Mesendoderm (in vitro differentiated cells): ENCODE results near the gene DUSP11.
A peak's percentile ranks its signal among the peaks of the same experiment; 100 is the strongest.

Experiments used
- DNase-seq: peaks from one replicate; pipeline ENCODE4 v3.0.0; 2013
- H2AK5ac ChIP-seq: 2 replicates; pipeline ENCODE4 v1.6.1; 2013; ENCODE audit warnings: low read length, inconsistent platforms
- H2BK120ac ChIP-seq: 2 replicates; pipeline ENCODE4 v1.6.1; 2013; ENCODE audit warnings: low read depth, mild to moderate bottlenecking, low read length, moderate library complexity, mixed read lengths
- H2BK15ac ChIP-seq: replicated peaks from 2 replicates; pipeline ENCODE4 v1.6.1; 2013; ENCODE audit warnings: low read depth, mild to moderate bottlenecking, moderate library complexity
- H2BK5ac ChIP-seq: 2 replicates; pipeline ENCODE4 v1.6.1; 2013; ENCODE audit warnings: low read length, inconsistent platforms
- H3K18ac ChIP-seq: 2 replicates; pipeline ENCODE4 v1.6.1; 2013; ENCODE audit warnings: mild to moderate bottlenecking, low read length, mixed read lengths
- H3K23ac ChIP-seq: one replicate; pipeline ENCODE4 v1.6.1; 2013; ENCODE audit warnings: low read length
- H3K27ac ChIP-seq: 2 replicates; pipeline ENCODE4 v1.5.1; 2013; ENCODE audit warnings: low read depth, mild to moderate bottlenecking, inconsistent platforms, low read length, moderate library complexity
- H3K27me3 ChIP-seq: 2 replicates; pipeline ENCODE4 v1.6.1; 2013; ENCODE audit warnings: low read length, control low read depth, mild to moderate bottlenecking, inconsistent platforms; ENCODE audit not compliant: insufficient read depth, poor library complexity
- H3K36me3 ChIP-seq: 2 replicates; pipeline ENCODE4 v1.6.1; 2013; ENCODE audit warnings: low read length, inconsistent platforms; ENCODE audit not compliant: control insufficient read depth, insufficient read depth
- H3K4ac ChIP-seq: one replicate; pipeline ENCODE4 v1.6.1; 2013; ENCODE audit warnings: low read depth, mild to moderate bottlenecking, low read length, moderate library complexity
- H3K4me1 ChIP-seq: 2 replicates; pipeline ENCODE4 v1.6.1; 2013; ENCODE audit warnings: low read depth, low read length, inconsistent platforms; ENCODE audit not compliant: control insufficient read depth
- H3K4me2 ChIP-seq: 2 replicates; pipeline ENCODE4 v1.6.1; 2013; ENCODE audit warnings: low read length
- H3K4me3 ChIP-seq: 2 replicates; pipeline ENCODE4 v1.5.1; 2013; ENCODE audit warnings: mild to moderate bottlenecking, low read length
- H3K56ac ChIP-seq: one replicate; pipeline ENCODE4 v1.6.1; 2013; ENCODE audit warnings: low read length
- H3K79me1 ChIP-seq: 2 replicates; pipeline ENCODE4 v1.6.1; 2013; ENCODE audit warnings: low read length, inconsistent platforms
- H3K79me2 ChIP-seq: 2 replicates; pipeline ENCODE4 v1.6.1; 2013; ENCODE audit warnings: mild to moderate bottlenecking, low read length; ENCODE audit not compliant: control insufficient read depth, insufficient read depth
- H3K9ac ChIP-seq: 2 replicates; pipeline ENCODE4 v1.6.1; 2013; ENCODE audit warnings: low read length, inconsistent platforms
- H4K5ac ChIP-seq: one replicate; pipeline ENCODE4 v1.6.1; 2013; ENCODE audit warnings: low read length
- H4K8ac ChIP-seq: one replicate; pipeline ENCODE4 v1.6.1; 2013; ENCODE audit warnings: low read depth, mild to moderate bottlenecking, control low read depth, low read length, moderate library complexity
- WGBS: extraction: QIAGEN DNeasy Blood & Tissue Kit; methylation state at CpG from one replicate; pipeline ENCODE4 v1.1.7; 2013; ENCODE audit warnings: low lambda C conversion rate, missing lambda C conversion rate; ENCODE audit not compliant: insufficient coverage; ENCODE audit errors: extremely low coverage; 5-methylcytosine and 5-hydroxymethylcytosine counted together

Gene DUSP11

DNA sequence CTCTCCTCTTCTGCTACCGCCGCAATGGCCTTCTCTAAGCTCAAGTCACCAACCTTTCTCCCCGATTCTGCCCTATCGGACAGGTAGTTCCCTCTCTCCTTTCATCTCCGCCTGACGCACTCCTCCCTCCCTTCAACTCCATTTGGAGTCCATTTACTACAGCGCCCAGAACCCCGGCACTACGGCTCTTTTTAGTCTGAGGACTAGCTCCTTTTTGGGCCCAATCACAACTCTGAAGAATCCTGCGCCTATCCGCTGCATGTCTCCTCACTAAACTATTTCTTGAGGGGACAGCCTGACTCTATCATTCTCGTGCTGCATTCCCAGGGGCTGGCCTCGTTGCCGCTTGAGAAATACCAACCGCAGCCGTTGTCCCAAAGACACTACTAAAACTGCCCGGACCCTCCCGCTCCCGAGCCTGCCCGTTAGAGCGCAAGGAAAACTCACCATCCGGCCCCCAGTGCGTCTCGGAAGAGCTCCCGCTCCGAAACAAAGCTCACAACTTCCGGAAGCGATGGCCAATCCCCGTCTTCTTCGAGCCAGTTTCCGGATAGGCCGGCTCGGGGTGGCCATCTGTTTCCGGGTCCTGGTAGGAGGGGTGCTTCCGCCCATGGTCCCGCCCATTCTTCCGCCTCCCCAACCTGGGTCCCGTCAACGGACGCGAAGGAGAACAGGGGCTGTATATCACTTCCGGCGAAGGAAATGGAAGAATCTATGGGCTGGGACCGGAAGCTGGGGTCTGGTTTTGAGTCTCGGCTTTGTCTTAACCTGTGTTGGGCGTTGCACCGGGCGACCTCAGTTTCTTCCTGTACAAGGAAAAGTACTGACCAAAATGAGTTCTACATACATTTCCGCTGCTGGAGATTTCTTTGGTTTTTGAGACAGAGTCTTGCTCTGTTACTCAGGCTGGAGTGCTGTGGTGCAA lies 42.8 kb downstream of the DUSP11 start, which contains the start of gene TPRKB:
Gene TPRKB, minus strand, starts transcription at position 491 of the 925 bp plus-strand sequence. CDS start 2,776 bp downstream, outside the sequence.
- peak; percentile 98 for DNase-seq
- no peak within 1 kb of the TSS for H3K23ac ChIP-seq
- peak within 1 kb of the TSS; percentile 95 for H4K8ac ChIP-seq
- no peak within 1 kb of the TSS for H3K27ac ChIP-seq
- peak within 1 kb of the TSS; percentile 73 for H3K4me2 ChIP-seq
- H3K4me3 ChIP-seq, result peak within 1 kb of the TSS; percentile 87
- no peak within 1 kb of the TSS for H3K18ac ChIP-seq
- H3K79me2 ChIP-seq, result peaks cover 2% of the 10 kb centered on the region
- peaks cover 2% of the 10 kb centered on the region for H3K79me1 ChIP-seq
- H3K9ac ChIP-seq, result peak within 1 kb of the TSS; percentile 54
- no peaks in the 10 kb centered on the region for H3K4me1 ChIP-seq
- peak within 1 kb of the TSS; percentile 91 for H3K56ac ChIP-seq
- WGBS, result no CpG with 5 or more reads among the region's 49 CpGs
- H2BK5ac ChIP-seq, result no peak within 1 kb of the TSS
- no peaks in the 10 kb centered on the region for H3K36me3 ChIP-seq
- H2BK15ac ChIP-seq, result no peak within 1 kb of the TSS
- no peak within 1 kb of the TSS for H2BK120ac ChIP-seq
- H3K4ac ChIP-seq, result no peak within 1 kb of the TSS
- no peaks in the 10 kb centered on the region for H3K27me3 ChIP-seq
- H4K5ac ChIP-seq, result peak within 1 kb of the TSS; percentile 71
- H2AK5ac ChIP-seq, result no peak within 1 kb of the TSS

DNA sequence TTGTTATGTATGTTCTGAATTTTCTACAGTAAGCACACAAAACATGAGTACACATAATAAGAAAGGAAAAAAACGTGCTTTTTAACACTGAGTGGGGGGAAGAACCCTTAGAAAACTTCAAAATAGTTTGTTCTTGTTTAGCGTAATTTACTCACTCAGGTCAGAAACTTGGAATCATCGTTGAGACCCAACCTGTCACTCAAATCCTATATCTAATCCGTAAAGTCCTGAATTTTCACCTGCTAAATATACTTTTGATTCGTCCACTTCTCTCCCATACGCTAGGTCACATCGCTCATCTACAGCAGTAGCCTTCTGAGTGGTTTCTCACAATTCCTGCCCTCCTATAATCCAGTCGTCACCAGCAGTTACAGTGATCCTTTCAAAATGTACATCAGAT lies 43.5 kb downstream of the DUSP11 start:
- Histone ChIP-seq H3K36me3 (no peaks in the 10 kb centered on the region), H3K9ac (peak overlapping the region; percentile 54), H3K4ac (no peak overlapping the region), H3K27me3 (no peaks in the 10 kb centered on the region), H2BK120ac (no peak overlapping the region), H4K8ac (no peak overlapping the region), H3K4me1 (no peaks in the 10 kb centered on the region), H3K4me2 (peak overlapping the region; percentile 73), H3K23ac (no peak overlapping the region), H3K4me3 (peak overlapping the region; percentile 87), H3K79me2 (peaks cover 2% of the 10 kb centered on the region), H2BK5ac (no peak overlapping the region), H3K27ac (no peak overlapping the region), H3K79me1 (peaks cover 2% of the 10 kb centered on the region), H2BK15ac (no peak overlapping the region), H2AK5ac (no peak overlapping the region), H3K56ac (peak overlapping the region; percentile 91), H4K5ac (no peak overlapping the region), H3K18ac (no peak overlapping the region)
- no CpG with 5 or more reads among the region's 8 CpGs for WGBS
- DNase-seq, result no peak

GRCh38 chr2:73730810-73731209 lies 49.1 kb downstream of the DUSP11 start:
- Histone ChIP-seq H3K4me2 (no peak overlapping the region), H2BK5ac (no peak overlapping the region), H3K79me1 (no peaks in the 10 kb centered on the region), H3K79me2 (no peaks in the 10 kb centered on the region), H3K4me3 (no peak overlapping the region), H4K5ac (no peak overlapping the region), H3K4ac (no peak overlapping the region), H2BK120ac (no peak overlapping the region), H3K27me3 (no peaks in the 10 kb centered on the region), H3K27ac (no peak overlapping the region), H3K56ac (no peak overlapping the region), H3K36me3 (peaks cover 2% of the 10 kb centered on the region), H3K23ac (no peak overlapping the region), H3K9ac (no peak overlapping the region), H3K18ac (no peak overlapping the region), H2AK5ac (no peak overlapping the region), H2BK15ac (no peak overlapping the region), H4K8ac (no peak overlapping the region), H3K4me1 (no peaks in the 10 kb centered on the region)
- no CpG with 5 or more reads among the region's 4 CpGs for WGBS
- DNase-seq, result no peak

DNA sequence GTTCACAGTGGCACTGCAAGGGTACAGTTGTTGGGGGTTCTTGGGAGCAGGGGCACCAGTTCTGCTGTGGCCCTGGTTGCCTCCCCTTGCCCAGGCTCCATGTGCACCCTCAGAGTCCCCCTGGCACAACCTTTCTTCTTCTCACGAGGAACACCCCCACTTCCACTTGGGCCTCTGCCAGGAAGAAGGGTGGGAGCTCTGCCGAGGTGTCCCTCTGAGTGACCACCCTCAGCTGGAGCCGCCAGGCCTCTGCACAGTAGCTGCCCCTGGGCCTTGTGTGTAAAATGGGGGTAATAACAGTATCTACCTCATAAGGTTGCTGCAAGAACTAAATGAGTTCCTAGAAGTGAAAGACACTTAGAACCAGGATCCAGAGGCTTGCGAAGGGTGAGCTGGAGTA lies 51.2 kb downstream of the DUSP11 start:
- WGBS, result no CpG with 5 or more reads among the region's 4 CpGs
- Histone ChIP-seq H4K8ac (no peak overlapping the region), H3K18ac (no peak overlapping the region), H2BK15ac (no peak overlapping the region), H3K9ac (no peak overlapping the region), H3K4ac (no peak overlapping the region), H3K23ac (no peak overlapping the region), H3K4me1 (no peaks in the 10 kb centered on the region), H2BK120ac (no peak overlapping the region), H3K79me2 (no peaks in the 10 kb centered on the region), H2AK5ac (no peak overlapping the region), H3K4me3 (no peak overlapping the region), H3K36me3 (peaks cover 2% of the 10 kb centered on the region), H3K79me1 (no peaks in the 10 kb centered on the region), H3K4me2 (no peak overlapping the region), H3K56ac (no peak overlapping the region), H4K5ac (no peak overlapping the region), H3K27ac (no peak overlapping the region), H2BK5ac (no peak overlapping the region), H3K27me3 (no peaks in the 10 kb centered on the region)
- DNase-seq, result no peak

GRCh38 chr2:73728043-73728442 lies 51.9 kb downstream of the DUSP11 start:
- Histone ChIP-seq H3K27me3 (no peaks in the 10 kb centered on the region), H3K4me3 (no peak overlapping the region), H3K4me1 (no peaks in the 10 kb centered on the region), H3K18ac (no peak overlapping the region), H2BK120ac (no peak overlapping the region), H3K79me2 (no peaks in the 10 kb centered on the region), H2BK5ac (no peak overlapping the region), H3K4me2 (no peak overlapping the region), H3K4ac (no peak overlapping the region), H3K9ac (no peak overlapping the region), H3K56ac (no peak overlapping the region), H4K5ac (no peak overlapping the region), H4K8ac (no peak overlapping the region), H3K36me3 (peaks cover 2% of the 10 kb centered on the region), H2BK15ac (no peak overlapping the region), H3K79me1 (no peaks in the 10 kb centered on the region), H3K23ac (no peak overlapping the region), H3K27ac (no peak overlapping the region), H2AK5ac (no peak overlapping the region)
- WGBS, result no CpG with 5 or more reads among the region's 3 CpGs
- DNase-seq, result no peak
